Mucosa of stomach (tissue), 1 donor: Measurements from ENCODE around the gene FANCD2OS.

ENCODE experiments used
- H3K27me3 ChIP-seq: one replicate; pipeline ENCODE4 v1.7.0; 2013; ENCODE audit warnings: mild to moderate bottlenecking, low read length; ENCODE audit not compliant: control insufficient read depth, insufficient read depth
- H3K36me3 ChIP-seq: one replicate; pipeline ENCODE4 v1.7.0; 2013; ENCODE audit warnings: low read length; ENCODE audit not compliant: control insufficient read depth, insufficient read depth
- H3K4me1 ChIP-seq: one replicate; pipeline ENCODE4 v1.7.0; 2013; ENCODE audit warnings: mild to moderate bottlenecking, low read length; ENCODE audit not compliant: control insufficient read depth, insufficient read depth
- H3K4me3 ChIP-seq: one replicate; pipeline ENCODE4 v1.7.0; 2013; ENCODE audit warnings: low read length
- H3K9ac ChIP-seq: one replicate; pipeline ENCODE4 v1.7.0; 2013; ENCODE audit warnings: mild to moderate bottlenecking, low read length, moderate library complexity
- H3K9me3 ChIP-seq: one replicate; pipeline ENCODE4 v1.7.0; 2013; ENCODE audit warnings: mild to moderate bottlenecking, low read length, moderate library complexity; ENCODE audit not compliant: control insufficient read depth
- donor health status: Pancreatic carcinoma.

Gene FANCD2OS

GRCh38 chr3:10108091-10108490 lies at the start of gene FANCD2OS:
FANCD2OS (minus strand) TSS chr3:10108255; CDS start chr3:10104774, 3,481 bp downstream.
- Histone ChIP-seq H3K27me3 (no peaks in the 10 kb centered on the region), H3K9ac (no peak within 1 kb of the TSS), H3K9me3 (no peaks in the 10 kb centered on the region), H3K4me1 (no peaks in the 10 kb centered on the region), H3K4me3 (no peak within 1 kb of the TSS), H3K36me3 (no peaks in the 10 kb centered on the region)

GRCh38 chr3:10157031-10157430 lies 49.0 kb upstream of the FANCD2OS start:
- no peaks in the 10 kb centered on the region for H3K4me1 ChIP-seq
- no peak overlapping the region for H3K9ac ChIP-seq
- H3K36me3 ChIP-seq = no peaks in the 10 kb centered on the region
- no peak overlapping the region for H3K4me3 ChIP-seq
- no peaks in the 10 kb centered on the region for H3K9me3 ChIP-seq
- no peaks in the 10 kb centered on the region for H3K27me3 ChIP-seq

DNA sequence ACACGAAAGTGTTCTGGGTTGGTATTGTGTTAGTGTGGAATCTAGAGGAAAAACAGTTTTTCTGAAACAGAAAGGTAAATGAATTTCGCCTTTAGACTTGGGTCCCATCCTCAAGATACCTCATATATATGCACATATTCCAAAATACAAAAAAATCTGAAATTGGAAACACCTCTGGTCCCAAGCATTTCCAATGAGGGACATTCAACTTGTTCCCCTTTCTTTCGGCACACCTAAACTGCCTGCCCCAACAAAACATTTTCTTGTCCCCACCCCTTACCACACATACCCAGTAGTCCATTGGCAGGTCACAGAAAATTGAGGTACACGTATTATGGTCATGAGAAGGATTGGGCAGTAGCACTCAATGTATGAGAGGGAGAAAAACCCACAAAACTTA lies 47.6 kb upstream of the FANCD2OS start:
- H3K9me3 ChIP-seq = no peaks in the 10 kb centered on the region
- no peaks in the 10 kb centered on the region for H3K4me1 ChIP-seq
- no peaks in the 10 kb centered on the region for H3K27me3 ChIP-seq
- H3K9ac ChIP-seq = no peak overlapping the region
- H3K36me3 ChIP-seq = no peaks in the 10 kb centered on the region
- H3K4me3 ChIP-seq = no peak overlapping the region

DNA sequence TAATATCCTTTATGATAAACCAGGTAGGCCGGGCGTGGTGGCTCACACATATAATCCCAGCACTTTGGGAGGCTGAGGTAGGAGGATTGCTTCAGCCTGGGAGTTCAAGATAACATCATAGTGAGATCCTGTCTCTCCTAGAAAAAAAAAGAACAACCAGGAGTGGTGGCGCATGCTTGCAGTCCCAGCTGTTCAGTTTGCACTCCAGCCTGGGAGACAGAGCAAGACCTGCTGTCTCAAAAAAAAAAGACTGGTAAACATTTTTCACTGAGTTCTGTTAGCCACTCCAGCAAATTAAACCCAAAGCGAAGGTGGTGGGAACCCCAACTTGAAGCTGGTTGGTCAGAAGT lies 47.0 kb upstream of the FANCD2OS start:
- H3K4me1 ChIP-seq = no peaks in the 10 kb centered on the region
- H3K9ac ChIP-seq = no peak overlapping the region
- H3K4me3 ChIP-seq = no peak overlapping the region
- H3K27me3 ChIP-seq = no peaks in the 10 kb centered on the region
- no peaks in the 10 kb centered on the region for H3K36me3 ChIP-seq
- no peaks in the 10 kb centered on the region for H3K9me3 ChIP-seq

DNA sequence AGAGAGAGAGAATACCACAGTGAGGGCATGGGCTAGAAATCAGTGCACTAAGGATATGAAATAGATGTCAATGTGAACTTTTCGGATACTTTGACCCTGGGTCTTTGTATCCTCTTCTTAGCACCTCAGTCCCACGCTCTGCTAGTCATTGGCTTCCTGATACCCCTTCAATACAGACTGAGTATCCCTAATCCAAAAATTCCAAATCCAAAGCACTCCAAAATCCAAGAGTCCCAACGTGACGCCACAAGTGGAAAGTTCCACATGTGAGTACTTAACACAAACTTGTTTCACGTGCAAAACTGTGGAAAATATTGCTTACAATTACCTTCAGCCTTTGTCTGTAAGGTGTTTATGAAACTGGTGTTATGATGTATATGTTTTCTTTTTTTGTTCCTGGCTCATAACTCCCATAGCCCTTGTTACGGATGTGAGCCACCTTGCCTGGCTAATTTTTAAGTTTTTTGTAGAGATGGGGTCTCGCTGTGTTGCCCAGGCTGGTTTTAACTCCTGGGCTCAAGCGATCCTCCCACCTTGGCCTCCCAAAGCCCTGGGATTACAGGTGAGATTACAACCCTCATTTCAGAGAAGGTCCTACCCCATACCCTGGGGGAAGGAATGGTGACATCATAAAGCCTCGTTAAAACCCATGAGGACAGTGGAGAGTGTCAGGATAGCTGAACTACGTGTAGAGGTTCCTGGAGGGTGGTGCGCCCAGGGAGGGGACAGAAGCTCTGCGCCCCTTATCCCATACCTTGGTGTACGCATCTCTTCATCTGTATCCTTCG lies 46.5 kb upstream of the FANCD2OS start:
- Histone ChIP-seq H3K4me3 (no peak overlapping the region), H3K4me1 (no peaks in the 10 kb centered on the region), H3K9ac (no peak overlapping the region), H3K36me3 (no peaks in the 10 kb centered on the region), H3K9me3 (no peaks in the 10 kb centered on the region), H3K27me3 (no peaks in the 10 kb centered on the region)

DNA sequence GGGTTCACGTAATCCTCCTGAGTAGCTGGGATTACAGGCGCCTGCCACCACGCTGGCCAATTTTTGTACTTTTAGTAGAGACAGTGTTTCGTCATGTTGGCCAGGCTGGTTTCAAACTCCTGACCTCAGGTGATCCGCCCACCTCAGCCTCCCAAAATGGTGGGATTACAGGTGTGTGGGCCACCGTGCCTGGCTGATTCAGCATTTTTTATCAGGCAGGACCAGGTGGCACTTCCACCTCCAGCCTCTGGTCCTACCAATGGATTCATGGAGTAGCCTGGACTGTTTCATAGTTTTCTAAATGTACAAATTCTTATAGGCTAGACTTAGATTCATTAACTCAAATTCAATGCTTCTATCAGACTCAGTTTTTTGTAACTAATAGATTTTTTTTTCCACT lies 42.9 kb upstream of the FANCD2OS start:
- Histone ChIP-seq H3K4me3 (no peak overlapping the region), H3K9ac (no peak overlapping the region), H3K36me3 (no peaks in the 10 kb centered on the region)

GRCh38 chr3:10149226-10149625 lies 41.2 kb upstream of the FANCD2OS start:
- Histone ChIP-seq H3K9ac (no peak overlapping the region), H3K4me3 (no peak overlapping the region), H3K27me3 (no peaks in the 10 kb centered on the region), H3K4me1 (peaks cover 3% of the 10 kb centered on the region), H3K36me3 (no peaks in the 10 kb centered on the region), H3K9me3 (no peaks in the 10 kb centered on the region)

More for the DNA sequence above, 42.9 kb upstream of the FANCD2OS start:
- Histone ChIP-seq H3K27me3 (no peaks in the 10 kb centered on the region), H3K4me1 (no peaks in the 10 kb centered on the region), H3K9me3 (no peaks in the 10 kb centered on the region)

DNA sequence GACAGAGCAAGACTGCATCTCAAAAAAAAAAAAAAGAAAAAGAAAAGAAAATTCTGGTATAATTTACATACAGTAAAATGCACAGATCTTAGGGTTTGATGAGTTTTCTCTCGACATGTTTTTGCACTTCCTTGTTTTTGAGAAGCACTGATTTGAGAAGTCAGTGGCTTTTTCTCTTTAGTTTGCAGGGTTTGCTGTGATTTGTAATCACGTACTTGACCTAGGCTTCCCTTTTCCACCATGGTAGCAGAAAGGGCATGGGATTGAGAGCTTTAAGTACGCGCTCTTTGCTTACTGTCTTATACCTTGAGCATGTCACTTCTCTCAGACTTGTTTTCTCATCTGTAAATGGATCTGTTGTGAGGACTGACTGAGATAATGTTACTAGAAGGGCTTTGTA lies 37.6 kb upstream of the FANCD2OS start:
- Histone ChIP-seq H3K27me3 (no peaks in the 10 kb centered on the region), H3K9ac (no peak overlapping the region), H3K9me3 (no peaks in the 10 kb centered on the region), H3K36me3 (no peaks in the 10 kb centered on the region), H3K4me3 (no peak overlapping the region), H3K4me1 (peaks cover 18% of the 10 kb centered on the region)

DNA sequence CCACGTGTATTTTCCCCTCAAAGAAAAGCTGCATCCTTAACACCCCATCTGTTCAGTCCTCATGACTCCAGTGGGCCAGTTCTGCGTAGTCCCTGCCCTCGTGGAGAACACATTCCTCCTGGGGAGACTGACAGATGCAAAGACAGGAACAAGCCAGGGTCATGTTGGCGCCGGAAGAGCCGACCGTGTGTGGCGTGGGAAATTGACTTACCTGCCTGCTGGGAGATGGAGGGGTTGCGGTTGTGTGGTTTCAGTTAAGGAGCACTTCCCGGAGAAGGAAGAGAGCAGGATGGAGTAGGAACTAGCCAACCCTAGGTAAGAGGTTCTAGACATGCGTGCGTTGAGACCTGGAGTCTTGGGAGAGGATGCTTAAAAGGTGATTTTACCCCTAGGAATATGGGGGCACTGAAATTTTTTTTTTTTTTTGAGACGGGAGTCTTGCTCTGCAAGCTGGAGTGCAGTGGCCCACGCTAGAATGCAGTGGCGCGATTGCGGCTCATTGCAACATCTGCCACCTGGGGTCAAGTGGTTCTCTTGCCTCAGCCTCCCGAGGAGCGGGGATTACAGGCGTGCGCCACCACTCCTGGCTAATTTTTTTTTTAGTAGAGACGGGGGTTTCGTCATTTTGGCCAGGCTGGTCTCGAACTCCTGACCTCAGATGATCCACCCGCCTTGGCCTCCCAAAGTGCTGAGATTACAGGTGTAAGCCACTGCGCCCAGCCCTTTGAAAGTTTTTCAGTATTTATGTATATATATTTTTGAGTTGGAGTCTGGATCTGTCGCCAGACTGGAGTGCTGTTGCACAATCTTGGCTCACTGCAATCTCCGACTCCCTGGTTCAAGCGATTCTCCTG lies 34.9 kb upstream of the FANCD2OS start:
- Histone ChIP-seq H3K4me3 (peak overlapping the region; percentile 74), H3K4me1 (peaks cover 18% of the 10 kb centered on the region), H3K9ac (no peak overlapping the region), H3K27me3 (no peaks in the 10 kb centered on the region), H3K36me3 (no peaks in the 10 kb centered on the region), H3K9me3 (no peaks in the 10 kb centered on the region)

GRCh38 chr3:10140996-10141546 lies 33.0 kb upstream of the FANCD2OS start:
- no peak overlapping the region for H3K4me3 ChIP-seq
- no peaks in the 10 kb centered on the region for H3K36me3 ChIP-seq
- no peak overlapping the region for H3K9ac ChIP-seq
- no peaks in the 10 kb centered on the region for H3K27me3 ChIP-seq
- H3K9me3 ChIP-seq = no peaks in the 10 kb centered on the region
- H3K4me1 ChIP-seq = peaks cover 18% of the 10 kb centered on the region

DNA sequence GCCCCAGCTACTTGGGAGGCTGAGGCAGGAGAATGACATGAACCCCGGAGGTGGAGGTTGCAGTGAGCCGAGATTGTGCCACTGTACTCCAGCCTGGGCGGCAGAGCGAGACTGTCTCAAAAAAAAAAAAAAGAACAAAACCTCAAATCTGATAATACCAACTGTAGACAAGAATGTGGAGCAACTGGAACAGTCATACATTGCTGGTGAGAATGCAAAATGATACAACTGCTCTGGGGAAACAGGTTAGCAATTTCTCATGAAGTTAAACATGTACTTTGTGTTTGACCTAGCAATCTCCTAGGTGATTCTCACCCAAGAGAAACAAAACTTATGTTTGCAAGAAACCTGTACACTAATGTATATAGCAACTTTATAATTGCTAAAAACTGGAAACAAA lies 29.1 kb upstream of the FANCD2OS start:
- Histone ChIP-seq H3K4me1 (no peaks in the 10 kb centered on the region), H3K27me3 (no peaks in the 10 kb centered on the region), H3K9ac (no peak overlapping the region), H3K9me3 (no peaks in the 10 kb centered on the region), H3K36me3 (no peaks in the 10 kb centered on the region), H3K4me3 (no peak overlapping the region)

DNA sequence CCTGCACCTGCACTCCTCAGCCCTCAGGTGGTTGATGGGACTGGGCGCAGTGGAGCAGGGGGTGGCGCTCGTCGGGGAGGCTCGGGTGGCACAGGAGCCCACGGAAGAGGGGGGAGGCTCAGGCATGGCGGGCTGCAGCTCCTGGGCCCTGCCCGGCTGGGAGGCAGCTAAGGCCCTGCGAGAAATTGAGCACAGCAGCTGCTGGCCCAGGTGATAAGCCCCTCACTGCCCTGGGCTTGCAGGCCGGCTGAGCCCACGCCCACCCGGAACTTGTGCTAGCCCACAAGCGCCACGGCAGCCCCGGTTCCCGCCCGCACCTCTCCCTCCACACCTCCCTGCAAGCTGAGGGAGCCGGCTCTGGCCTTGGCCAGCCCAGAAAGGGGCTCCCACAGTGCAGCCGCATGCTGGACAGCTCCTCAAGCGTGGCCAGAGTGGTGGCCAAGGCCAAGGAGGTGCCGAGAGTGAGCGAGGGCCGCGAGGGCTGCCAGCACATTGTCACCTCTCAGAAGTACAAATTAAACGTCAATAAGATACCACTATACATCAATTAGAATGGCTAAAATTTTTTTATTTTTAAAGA lies 28.5 kb upstream of the FANCD2OS start:
- Histone ChIP-seq H3K9ac (no peak overlapping the region), H3K9me3 (no peaks in the 10 kb centered on the region), H3K36me3 (no peaks in the 10 kb centered on the region), H3K27me3 (no peaks in the 10 kb centered on the region), H3K4me3 (no peak overlapping the region), H3K4me1 (no peaks in the 10 kb centered on the region)
